ENCODE data around the gene ZNF860.
"Not testable (repeated sequence)": the region's sequence is repeated elsewhere in the genome, so short reads cannot be mapped to it uniquely, and the experiment has no call there.

The ZNF860 gene

DNA sequence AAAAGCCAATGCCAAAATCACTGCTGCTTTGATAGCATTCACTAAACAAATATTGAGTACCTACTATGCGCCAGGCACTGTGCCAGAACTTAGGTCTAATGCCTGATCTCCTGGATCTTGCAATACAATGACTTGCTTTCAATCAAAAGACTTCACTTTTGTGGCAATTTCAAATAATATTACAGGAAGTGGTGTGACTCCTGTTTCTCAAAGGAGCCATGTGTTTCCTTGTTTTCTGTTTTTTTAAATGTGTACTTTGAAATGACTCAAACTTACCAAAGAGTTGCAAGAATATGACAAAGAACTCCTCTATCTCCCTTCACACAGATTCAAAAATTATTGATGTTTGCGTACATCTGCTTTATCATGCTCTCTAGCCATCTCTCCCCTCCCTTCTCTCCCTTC, 18.7 kb upstream of the ZNF860 start:
- DNase-seq, result no peak

DNA sequence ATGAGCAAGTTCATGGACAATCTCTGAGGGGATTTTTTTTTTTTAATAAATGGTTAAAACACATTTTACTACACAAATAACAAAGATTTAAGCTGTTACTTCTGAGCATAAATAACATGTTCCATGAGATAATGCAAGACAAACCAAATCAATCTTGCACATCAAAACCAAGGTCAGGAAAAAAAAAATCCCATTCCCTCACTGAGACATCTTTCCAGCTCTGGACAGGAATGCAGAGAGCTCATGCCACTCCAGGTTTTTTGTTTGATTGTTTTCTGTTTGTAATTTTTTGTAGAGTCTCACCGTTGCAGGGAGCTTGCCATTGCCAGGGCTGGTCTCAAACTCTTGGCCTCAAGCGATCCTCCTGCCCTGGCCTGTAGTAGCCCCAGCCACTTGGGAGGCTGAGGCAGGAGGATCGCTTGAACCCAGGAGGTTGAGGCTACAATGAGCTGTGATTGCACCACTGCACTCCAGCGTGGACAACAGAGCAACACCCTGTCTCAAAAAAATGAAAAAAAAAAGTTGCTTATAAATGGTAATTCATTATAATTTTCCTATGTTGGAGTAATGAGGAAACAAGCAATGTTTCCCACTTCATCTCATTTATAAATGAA, 14.5 kb upstream of the ZNF860 start:
- DNase-seq, result no peak

DNA sequence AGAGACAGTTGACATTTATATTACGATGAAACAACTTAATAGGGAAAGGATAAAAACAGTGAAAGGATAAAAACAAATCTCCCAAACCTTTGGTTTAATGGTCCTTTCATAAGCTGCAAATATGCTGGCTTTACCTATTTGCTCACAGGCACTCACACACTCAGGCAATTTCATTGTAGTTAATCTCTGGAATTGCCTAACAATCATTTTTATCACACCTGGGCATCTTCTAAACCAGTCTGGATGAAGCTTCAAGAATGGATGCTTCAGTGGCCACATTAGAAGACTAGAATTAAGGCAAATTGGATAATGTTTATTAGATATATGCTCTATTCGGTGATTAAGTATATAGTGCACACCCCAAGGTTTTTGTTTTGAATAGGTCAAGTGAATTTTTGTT, 14.0 kb upstream of the ZNF860 start:
- DNase-seq, result no peak

DNA sequence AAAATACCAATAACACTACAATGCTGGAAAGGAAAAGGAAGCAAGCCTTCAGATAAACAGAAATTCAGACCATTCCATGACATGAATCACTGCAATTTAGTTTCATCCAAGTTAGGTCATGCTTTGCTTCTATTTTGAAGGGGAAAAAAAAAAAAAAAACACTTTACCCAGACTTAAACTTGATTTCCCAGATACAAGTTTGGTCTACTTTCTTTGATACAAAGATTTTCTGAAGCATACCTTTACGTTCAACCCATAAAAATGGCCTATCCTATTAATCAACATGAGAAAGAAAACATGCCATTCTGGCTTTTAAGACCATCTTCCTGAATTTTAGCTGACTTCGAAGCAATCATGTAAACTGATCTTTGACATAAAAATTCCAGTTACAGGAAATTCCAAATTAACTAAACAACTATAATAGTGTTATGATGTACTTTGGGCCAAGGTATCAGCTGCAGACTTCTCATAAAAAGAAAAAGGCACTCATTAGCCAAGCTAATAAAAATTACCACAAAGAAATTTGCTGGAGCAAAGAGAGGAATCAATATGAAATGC, 13.1 kb upstream of the ZNF860 start:
- DNase-seq, result peak; percentile 33

DNA sequence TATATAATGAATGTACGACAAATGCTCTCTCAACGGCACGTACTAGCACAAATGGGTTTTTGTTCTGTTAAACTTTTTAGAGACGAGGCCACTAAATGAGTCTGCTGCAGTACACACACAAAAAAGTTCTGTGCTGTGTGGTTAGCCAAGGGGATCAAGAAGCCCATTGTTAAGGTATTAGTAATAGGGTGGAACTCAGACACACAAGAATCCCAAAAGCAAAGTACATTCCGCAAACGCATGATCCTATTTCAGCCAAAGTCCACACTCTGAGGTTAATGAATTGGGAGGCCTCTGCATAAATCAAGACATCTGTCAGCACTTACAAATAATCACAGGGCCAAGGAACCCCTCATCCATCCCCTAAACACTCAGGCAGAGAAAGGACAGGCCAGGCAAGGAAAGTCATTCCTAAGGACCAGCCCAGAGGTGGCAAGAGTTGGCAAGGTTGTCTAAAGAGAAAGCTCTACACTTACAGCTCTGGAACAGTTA, 12.6 kb upstream of the ZNF860 start:
- peak; percentile 72 for DNase-seq

DNA sequence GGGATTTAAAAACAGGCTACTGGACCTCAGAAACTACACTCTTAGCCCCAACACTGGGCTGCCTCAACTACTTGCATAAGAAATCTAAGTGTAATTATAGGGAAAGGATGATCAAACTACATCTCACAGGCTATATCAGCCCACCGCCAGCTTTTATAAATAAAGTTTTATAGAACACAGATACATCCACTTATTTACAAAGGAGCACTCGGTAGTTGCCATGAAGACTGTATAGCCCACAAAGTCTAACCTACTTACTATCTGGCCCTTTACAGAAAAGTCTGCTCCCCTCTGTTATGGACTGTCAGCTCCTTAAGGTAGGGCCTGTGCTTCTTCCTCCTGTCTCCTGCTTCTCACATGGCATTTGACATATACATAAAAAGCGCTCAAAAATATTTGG, 9.9 kb upstream of the ZNF860 start:
- DNase-seq, result no peak

DNA sequence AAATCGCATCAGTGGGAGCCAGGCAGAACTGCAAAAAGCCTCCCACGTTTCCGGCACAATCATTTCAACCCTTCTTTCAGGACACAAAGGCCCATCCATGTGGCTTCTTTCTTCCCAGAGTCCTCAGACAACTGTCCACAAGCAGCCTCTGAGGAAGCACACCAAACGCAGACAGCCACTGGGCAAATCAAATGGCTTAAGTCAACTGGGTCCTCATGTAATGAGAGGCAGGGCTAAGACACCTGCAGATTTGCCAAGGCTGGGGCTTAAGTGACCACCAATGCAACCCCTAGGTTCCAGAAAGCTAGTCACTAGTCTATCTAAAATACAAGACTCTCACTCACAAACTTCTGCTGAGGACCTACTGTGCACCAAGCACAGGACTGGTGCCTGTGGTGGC, 8.5 kb upstream of the ZNF860 start:
- no peak for DNase-seq

DNA sequence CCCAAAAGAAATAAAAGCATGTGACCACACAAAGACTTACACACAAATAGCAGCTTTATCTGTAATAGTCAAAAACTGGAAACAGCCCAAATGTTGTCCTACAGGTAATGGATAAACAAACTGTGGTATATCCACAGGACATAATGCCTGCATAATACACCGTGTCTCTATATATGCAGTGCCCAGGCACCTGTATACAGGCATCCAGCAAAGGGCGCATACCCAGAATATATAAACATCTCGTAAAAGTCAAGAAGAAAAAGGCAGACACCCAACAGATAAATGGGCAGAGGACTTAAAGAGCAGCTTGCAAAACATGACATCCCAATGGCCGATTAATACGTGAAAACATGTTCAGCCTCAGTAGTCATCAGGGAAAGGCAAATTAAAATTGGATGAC, 7.7 kb upstream of the ZNF860 start:
- no peak for DNase-seq

DNA sequence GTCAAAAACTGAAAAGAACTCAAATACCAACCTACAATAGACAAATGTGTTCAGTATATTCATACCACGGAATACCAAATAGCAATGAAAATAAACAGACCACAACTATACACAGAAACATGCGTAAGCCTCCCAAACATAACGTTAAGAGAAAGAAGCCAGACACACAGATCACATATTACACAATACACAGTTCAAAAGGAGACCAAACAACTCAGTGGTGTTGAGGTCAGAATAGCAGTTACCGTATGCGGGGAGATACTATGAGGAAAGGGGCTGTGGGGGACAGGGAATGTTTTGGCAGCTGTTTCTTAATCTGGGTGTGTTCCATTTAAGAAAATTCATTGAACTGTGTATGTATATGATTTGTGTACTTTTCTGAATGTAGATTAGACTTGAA, 7.1 kb upstream of the ZNF860 start:
- no peak for DNase-seq

DNA sequence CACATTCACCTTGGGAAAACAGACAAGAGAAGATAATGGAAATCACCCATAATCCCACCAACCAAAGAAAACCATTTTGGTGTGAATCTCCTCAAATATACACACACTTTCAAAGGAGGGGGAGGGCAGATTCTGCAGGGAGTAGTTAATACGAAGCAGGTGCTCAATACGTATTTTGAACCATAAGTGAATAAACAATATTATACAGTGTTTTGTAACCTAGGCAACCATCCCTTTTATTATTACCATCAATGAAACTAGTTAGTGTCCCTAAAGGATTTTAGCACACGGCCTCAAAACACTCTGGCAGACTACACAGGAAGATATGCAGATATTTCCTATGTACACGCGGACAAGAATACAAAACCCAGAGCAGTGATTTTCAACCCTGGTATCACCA, 6.6 kb upstream of the ZNF860 start:
- no peak for DNase-seq

DNA sequence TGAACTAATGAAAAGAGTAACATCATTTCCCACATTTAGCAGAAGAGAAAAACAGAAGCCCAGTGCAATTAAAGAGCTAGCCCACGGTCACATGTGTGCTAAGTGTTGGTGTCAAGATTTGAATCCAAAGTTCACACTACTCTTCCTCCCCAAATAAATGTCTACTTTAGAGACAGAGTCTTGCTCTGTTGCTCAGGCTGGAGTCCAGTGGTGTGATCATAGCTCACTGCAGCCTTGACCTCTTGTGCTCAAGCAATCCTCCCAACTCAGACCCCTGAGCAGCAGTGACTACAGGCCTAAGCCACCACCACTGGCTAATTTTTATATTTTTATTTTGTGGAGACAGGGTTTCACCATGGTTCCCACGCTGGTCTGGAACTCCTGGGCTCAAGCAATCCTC, 5.2 kb upstream of the ZNF860 start:
- DNase-seq, result no peak

DNA sequence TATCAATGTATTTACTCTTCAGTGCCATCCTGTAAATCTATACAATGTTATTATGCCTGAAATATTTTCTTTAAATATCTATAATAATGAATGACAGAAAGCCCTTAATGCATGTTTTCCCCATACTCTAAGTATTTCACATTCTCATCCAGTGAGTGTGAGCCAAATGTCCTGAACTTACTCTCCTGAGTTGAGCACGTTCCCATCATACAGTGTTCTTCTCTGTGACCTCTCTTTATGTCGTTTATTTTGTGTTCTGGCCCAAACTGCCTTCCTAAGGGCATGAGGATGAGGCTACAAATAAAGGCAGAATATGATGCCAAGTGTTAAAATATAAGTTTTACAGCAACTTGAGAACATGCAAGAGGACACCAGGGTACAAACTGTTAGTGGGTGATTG, 3.8 kb upstream of the ZNF860 start:
- no peak for DNase-seq

DNA sequence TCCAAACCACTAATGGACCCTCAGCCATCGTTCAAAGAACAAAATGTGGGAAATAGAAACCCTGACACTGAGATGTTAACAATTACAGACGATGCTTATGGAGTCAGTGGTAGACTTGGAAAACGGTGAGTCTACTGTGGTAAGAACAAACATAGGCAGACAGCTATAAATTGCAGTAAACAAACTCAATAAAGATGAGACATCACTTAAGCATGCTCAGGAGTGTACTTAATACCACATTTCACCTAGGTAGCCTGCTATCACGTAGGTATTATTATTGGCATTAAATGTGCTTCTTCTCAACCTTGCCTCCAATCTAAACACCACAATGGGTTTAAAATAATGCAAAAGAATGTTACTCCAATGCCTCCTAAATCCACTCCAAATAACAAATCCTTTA, 3.0 kb upstream of the ZNF860 start:
- DNase-seq, result no peak

DNA sequence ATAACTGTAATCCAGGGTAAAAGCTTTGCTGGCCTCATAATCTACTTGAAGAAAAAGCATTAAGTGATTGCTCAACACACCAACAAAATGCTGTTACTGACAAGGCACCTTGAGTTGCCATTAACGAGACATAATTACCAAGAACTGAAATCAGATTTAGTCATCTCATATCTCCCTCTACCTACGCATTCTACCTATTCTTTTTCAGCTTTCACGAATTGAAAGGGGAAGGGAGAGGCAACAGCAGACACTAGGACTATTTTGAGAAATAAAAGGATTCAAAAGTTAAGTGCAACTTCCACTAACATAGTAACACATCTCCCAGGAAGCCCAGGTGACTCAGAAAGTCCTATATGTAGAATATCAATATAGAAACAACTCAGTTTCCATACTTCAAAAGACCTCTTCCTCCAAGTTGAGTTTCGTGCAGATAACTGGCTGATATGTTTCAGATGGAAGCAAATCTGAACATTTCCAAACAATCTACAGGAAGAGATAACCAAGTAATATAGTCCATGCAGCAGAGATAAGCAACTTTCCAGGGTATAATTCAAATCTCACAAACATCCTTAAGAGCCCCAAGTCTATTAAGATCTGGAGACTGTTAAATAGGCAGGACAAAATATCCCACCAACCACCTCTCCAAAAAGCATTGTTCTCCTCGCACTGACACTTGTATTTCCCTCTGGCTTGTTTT, 2.4 kb upstream of the ZNF860 start:
- no peak for DNase-seq

DNA sequence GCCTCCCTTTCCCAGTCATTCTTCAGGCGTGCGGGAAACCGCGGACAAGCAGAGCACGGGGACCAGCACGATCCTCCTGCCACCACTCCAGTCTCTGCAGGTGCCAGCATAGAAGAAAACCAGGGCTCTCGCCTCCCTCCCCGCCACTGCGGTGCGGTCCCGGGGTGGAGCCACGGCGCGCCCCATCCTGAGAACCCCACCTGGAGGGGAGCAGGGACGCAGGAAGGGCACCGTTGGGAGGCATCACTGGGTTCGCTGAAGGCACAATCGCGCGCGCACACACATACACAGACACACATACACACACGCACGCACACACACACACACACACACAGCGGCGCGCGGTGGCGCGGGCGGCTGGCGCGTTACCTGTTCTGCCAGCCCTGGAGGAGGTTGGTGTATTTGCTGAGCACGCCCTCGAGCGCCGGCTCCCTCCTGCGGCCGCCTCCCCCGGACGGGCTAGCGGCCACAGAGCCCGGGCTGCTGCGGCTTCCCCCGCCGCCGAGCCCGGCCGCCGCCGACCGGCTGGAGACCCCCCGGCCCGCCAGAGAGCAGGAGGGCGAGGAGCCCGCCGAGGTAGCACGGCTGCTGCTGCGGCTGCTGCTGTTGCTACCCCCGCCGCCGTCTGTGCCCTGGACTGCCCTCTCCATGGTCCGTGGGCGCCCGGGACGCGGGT, 882 bp upstream of the ZNF860 start:
- DNase-seq, result peak; percentile 38

DNA sequence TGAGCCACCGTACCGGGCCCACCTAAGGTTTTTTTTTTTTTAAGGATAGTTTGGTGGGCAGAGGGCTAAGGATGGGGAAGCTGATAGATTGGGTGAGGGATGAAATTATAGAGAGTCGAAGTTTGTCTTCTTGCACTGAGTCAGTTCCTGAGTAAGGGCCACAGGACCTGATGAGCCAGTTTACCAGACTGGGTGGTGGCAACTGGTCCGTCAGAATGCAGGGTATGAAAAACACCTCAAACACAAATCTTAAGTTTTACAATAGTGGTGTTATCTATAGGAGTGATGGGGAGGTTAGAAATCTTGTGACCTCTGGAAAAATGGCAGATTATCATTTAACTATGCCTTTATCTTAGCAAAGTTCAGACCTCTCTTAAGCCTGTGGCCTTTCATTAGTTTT, 2.8 kb downstream of the ZNF860 start:
- DNase-seq, result no peak

DNA sequence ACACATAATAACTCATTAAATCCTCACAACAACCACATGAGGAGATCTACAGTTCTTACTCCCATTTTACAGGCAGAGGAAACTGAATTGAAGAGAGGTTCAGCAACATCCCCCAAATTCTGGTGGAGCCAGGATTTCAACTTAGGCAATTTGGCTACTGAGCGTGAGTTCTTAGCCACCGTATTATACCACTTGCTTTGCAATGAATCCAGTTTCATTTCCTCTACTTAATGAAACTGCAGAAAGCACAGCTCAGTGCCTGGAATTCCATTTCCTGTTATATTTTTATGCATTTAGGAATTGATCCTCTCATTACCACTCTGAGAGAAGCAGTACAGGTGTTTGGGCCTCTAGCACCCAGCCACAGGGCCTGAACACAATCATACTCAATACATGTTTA, 4.3 kb downstream of the ZNF860 start:
- DNase-seq, result no peak

DNA sequence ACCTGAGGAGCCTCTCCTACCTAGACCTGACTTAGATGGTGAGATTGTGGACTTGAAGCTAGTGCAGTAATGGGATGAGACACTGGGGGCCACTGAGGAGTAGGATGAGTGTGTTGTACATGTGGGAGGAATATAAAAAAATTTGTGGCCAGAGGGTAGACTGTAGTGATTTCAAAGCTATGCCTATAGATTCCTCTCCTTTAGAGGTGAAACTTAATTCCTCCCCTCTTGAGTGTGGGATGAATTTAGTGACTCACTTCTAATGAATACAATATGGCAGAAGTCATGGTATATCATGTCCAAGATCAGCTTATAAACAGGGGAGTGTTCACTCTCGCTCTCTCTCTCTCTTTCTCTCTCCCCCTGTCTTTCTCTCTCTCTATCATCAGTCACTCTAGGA, 6.7 kb downstream of the ZNF860 start:
- DNase-seq, result no peak

DNA sequence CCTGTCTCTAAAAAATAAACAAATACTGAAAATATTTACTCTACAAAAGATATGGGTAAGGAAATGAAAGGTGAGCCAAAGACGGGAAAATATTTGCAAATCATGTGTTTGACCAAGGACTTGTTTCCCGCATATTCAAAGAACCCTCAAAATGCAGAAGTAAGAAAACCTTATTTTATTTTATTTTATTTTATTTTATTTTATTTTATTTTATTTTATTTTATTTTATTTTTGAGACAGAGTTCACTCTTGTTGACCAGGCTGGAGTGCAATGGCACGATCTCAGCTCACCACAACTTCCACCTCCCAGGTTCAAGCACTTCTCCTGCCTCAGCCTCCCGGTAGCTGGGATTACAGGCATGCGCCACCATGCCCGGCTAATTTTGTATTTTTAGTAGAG, 11.4 kb downstream of the ZNF860 start:
- not testable (repeated sequence) for DNase-seq

DNA sequence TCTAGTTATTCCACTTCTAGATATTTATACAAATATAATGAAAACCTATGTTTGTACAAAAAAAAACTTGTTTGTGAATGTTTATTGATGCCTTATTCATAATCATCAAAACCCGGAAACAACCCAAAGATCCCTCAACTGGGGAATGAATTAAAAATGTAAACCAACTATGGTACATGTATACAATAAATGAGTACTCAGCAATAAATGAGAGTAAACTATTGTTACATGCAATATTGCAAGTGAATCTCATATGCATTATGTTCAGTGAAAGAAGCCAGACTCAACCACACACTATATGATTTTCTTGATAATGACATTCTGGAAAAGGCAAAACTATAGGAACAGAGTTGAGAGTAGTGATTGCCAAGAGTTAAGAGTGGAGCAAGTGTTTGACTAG, 12.3 kb downstream of the ZNF860 start:
- DNase-seq, result no peak

DNA sequence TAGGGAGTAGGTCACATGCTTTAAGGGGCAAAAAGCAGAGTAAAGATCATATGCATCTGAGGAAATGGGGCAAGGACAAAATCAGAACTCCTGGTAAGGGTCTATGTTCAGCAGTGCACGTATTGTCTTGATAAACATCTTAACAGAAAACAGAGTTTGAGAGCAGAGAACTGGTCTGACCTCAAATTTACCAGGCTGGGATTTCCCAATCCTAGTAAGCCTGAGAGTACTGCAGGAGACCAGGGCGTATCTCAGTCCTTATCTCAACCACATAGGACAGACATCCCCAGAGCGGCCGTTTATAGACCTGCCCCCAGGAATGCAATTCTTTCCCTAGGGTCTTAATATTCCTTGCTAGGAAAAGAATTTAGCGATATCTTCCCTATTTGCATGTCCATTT, 13.5 kb downstream of the ZNF860 start:
- DNase-seq, result not testable (repeated sequence)

DNA sequence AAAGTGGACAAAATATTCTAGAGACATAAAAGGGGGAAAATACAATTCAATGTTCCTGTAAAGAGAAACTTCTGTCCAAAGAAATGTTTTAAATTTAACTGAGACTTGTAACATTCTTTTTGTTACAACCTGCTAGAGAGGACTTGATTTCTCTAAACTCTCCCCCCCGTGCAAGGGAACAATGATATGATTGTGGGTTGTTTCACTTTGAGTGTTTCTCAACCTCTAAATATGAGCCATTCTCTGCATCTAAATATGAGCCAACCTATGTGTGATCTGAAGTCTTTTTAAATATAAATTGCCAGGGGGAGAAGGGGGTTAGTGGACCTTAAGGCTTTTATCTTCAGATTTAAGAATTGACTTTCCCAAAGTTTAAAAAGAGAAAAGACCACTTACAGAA, 14.6 kb downstream of the ZNF860 start:
- no peak for DNase-seq

DNA sequence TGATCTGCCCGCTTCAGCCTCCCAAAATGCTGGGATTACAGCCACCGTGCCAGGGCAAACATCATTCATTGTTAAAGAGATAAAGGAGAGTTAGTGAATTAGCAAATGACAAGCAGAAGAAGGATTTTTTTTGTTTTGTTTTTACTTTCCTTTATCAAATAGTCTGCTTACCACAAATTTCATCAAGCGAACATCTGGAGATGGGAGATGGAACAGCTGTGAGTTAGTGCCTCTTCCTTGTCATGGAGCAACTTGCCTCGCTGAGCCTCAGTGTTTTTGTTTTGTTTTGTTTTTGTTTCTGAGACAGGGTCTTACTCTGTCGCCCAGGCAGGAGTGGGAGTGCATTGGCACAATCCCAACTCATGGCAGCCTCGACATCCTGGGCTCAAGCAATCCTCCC, 15.9 kb downstream of the ZNF860 start:
- no peak for DNase-seq

DNA sequence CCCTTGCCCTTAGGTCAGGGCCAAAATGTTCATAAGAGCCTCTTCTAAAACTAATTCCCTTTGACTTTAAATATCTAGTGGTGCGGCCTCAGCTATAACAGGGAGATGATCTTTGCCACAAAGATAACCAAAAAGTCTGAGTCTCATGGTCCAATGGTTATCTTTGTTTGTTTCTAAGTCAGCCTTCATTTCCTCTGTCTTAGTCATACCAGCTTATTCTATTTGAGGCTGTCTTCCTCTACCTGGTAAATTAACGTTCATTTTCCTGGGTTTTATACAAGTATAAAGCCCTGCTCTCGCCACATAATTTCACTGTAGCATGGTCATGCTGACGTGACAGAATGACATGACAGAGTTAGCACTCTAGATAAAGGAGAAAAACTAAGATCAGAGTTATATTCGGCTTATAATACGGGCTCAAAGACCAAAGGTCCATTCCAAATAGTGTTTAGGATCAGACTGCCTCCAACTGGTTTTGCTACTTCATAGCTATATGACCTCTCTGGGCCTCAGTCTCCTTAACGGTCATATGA, 18.4 kb downstream of the ZNF860 start:
- DNase-seq, result no peak
